GM18519 (cell line): ENCODE data around the gene FNTB.

Experiments used
- ATAC-seq: cut with Tn5 transposase; IDR thresholded peaks from one replicate; pipeline ENCODE4 v1.9.1; 2021; ENCODE audit warnings: mild to moderate bottlenecking, moderate library complexity; ENCODE audit not compliant: unreplicated experiment, low FRiP score

The FNTB gene

GRCh38 chr14:64952598-64953309, 33.9 kb upstream of the FNTB start:
- ATAC-seq, result no peak

DNA sequence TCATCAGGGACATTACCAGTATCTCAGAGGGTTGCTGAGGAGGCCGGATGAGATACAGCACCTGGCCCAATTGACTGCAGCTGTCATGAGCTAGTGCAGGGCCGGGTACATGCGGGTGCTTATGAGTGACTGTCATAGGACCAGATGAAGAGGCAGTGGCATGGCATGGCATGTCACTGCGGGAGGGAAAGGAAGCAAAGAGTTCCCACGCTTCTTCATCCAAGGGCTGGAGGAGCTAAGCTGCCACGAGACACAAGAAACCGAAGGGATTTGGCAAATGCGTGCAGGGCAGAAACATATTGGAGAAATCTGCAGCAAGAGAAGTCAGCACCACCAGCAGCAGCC, 33.4 kb upstream of the FNTB start:
- ATAC-seq, result no peak

GRCh38 chr14:64953661-64954060, 33.0 kb upstream of the FNTB start:
- ATAC-seq, result no peak

DNA sequence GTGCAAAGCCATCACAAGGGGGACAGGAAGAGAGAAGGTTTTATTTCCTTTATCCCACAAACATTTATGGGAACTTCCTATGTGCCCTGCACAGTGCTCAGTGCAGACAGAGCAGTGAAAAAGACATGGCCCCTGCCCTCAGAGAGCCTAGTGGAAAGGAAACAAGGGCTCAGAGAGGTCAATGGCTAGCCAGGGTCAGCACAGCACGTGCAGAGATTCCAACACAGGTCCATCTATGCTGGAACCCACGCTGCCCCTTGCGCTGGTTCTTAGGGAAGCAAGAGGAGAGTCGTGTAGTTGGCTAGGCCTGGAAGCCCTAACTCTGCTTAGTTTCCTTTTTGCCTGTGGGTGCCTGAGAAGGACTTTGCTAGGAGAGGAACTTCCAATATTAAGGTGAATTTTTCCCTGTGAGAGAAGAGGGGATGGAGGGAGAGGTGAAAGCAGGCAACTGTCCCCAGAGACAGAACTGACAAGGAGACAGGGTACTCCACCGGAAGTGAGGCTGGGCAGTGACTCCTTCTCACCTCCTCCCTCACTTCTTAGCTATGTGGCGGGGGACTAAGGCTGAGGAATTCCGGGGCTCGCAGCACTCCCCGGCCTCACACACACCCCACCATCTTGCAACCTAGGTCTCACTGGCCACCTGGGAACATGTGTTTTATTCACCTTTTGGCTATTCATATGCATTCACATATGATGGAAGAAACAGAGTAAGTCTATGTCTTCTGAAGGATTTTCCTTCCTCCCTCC, 32.0 kb upstream of the FNTB start:
- no peak for ATAC-seq

- no peak for ATAC-seq
Measured at GRCh38 chr14:64955297-64955696, 31.4 kb upstream of the FNTB start.

DNA sequence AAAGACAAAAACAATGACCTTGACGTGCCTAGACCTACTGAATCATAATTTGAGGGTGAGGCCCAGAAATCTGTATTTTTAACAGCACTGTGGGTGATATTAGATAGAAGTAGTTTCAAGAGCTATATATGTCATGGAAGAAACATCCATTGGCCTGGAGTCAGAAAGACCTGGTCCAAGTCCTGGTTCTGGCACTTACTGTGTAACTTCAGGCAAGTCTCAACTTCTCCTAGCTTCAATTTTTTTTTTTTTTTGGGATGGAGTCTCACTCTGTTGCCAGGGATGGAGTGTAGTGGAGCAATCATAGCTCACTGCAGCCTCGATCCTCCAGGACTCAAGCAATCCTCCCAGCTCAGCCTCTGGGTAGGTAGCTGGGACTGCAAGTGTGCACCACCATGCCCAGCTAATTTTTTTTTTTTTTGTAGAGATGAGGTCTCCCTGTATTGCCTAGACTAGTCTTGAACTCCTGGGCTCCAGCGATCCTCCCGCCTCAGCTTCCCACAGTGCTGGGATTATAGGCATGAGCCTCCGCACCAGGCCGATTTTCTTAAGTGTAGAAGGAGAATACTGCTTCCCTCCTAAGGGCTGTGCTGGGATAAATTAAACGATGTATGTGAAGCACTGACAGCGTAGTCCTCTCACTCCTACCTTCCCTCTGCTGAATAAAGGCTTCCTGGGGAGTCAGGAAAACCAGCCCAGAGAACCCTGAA, 29.8 kb upstream of the FNTB start:
- ATAC-seq, result no peak

GRCh38 chr14:64958201-64958600, 28.5 kb upstream of the FNTB start:
- no peak for ATAC-seq

DNA sequence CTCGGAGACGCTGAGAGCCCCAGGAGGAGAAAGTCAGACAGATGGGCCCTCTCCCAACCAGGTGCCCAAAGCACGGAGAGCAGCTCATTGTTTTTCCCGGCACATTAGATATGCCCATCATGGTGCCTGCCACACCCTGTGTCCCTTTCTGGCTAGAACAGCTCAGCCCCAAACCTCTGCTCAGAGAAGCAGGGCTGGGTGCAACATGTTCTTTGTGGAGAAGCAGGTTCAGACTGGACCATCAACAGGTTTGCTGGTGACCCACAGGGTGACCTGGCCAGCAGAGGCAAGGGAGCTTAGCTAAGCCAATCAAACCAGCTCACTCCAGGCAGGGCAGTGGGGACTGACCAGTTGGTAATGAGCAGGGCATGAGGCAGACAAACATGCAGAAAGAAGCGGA, 28.0 kb upstream of the FNTB start:
- ATAC-seq, result no peak

- no peak for ATAC-seq
Measured at GRCh38 chr14:64960762-64961276, 25.9 kb upstream of the FNTB start.

- ATAC-seq, result no peak
Measured at GRCh38 chr14:64963611-64964010, 23.1 kb upstream of the FNTB start.

- ATAC-seq, result no peak
Measured at GRCh38 chr14:64965356-64966000, 21.2 kb upstream of the FNTB start.

DNA sequence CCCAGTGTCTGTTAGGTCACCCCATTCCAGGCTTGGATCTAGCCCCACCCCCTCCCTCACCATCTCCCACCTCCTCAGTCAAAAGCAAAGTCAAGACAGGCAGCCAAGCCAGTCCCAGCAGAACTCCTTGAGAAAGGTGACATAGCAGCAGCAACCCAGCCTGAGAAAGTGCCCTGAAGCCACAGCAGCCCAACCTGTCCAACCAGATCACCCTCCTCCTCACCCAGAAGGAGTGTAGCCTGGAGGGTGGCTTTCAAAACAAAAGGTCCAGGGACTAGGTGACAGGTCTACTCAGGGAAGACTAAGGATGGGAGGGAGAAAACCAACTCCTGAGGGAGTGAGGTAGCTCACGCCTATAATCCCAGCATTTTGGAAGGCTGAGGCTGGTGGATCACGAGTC, 19.7 kb upstream of the FNTB start:
- no peak for ATAC-seq

DNA sequence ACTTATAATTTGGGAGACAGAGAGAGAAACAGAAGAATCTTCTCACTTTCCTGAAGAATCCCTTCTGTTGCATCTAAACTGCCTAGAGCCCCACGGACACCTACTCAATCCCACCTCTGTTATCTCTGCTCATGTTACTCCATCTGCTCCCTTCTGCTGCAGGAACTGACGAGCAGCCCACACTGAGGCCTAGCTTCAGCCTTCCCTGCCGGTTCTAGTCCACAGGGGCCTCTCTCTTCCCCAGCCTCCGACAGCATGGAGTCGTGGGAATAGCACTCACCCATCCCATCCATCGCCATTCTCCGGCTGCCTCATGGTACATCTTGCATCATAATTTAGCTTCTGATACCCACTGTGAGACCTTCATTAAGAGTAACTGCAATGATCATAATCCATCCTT, 18.5 kb upstream of the FNTB start:
- no peak for ATAC-seq

GRCh38 chr14:64968651-64969050, 18.0 kb upstream of the FNTB start:
- no peak for ATAC-seq

- ATAC-seq, result no peak
Measured at GRCh38 chr14:64970041-64970440, 16.7 kb upstream of the FNTB start.

DNA sequence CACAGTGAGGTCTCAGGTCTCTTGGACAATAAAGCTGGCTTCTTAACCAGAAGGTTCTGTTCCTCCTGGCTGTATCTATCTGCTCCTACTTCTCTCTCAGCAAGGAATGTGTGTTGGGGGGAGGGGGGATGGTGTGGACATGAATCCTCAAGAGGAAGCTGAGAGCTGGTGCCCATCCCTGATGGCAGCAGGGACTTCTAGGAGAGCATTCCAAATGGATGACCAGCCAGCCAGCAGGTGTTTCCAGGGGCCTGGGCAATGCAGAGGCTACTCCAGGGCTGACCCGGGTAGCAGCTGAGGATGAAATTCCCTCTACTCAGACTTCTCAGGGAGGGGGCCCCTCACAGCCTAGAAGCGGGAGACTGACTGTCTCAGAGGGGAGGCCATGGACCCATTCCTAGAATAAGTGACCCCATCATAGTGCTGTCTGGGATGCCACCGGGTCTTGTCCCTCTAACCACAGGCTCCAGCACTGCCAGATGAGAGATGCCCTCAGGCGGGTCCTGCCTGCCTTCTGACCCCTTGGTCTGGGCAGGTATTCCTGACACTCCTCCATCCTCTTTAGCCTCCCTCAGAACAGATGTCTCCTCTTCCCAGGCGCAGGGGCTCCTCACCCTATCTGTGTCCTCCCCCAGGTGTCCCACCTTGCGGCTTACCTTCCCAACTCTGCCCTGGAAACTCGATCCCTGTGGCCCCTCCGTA, 15.8 kb upstream of the FNTB start:
- ATAC-seq, result no peak

GRCh38 chr14:64971491-64971942, 15.2 kb upstream of the FNTB start:
- ATAC-seq, result no peak

GRCh38 chr14:64971943-64972791, 14.5 kb upstream of the FNTB start, which contains the start of gene RAB15:
Gene RAB15, minus strand, starts transcription at chr14:64972336. Its CDS starts 260 bp downstream, at chr14:64972076.
- ATAC-seq, result no peak

- ATAC-seq, result no peak
Measured at GRCh38 chr14:64973026-64973442, 13.7 kb upstream of the FNTB start.
